ENCODE measurements around the gene TSPAN18. TPM values are rescaled to one million over a fixed set of nuclear protein-coding genes. Genes with fewer than 3 reads are reported as not detected.

The TSPAN18 gene
- total and polyA plus RNA-seq, 2 of the 8 experiments (the other 6 are each of a cell fraction or from before 2014, with no cell fraction given): 5.2 to 10.2 TPM

- no peak for DNase-seq (ENCODE audit: low read depth in 1 of 2, low spot score in 2 of 2)
- ChIA-PET POLR2A (ENCODE audit: partially characterized antibody) (interaction anchor here (1.0 kb wide), 1 partner anchor 146 kb away, joined by 3 read pairs; no protein-coding TSS in a partner anchor), CTCF (ENCODE audit: partially characterized antibody) (interaction anchor here (0.7 to 4.1 kb wide), 21 partner anchors 10 to 330 kb away, joined by 3 to 26 read pairs (median 4); no protein-coding TSS in a partner anchor)
- H3K14ac ChIP-seq (ENCODE audit: insufficient read length): no peak overlapping the region
- no peak overlapping the region for H3K4me3 ChIP-seq (ENCODE audit: extremely low read depth in 1 of 4, insufficient read depth in 2 of 4, low read depth in 3 of 4, low read length in 4 of 4)
- no peak for FAIRE-seq
- H2BK120ac ChIP-seq (replicated peaks; ENCODE audit: low read depth, low read length): no peak overlapping the region
- H3K79me1 ChIP-seq (ENCODE audit: low read depth, low read length): no peaks in the 10 kb centered on the region
- H2BK15ac ChIP-seq (ENCODE audit: low read length): no peak overlapping the region
- H3K56ac ChIP-seq (replicated peaks; ENCODE audit: insufficient read length, low read depth, low read length): no peak overlapping the region
- no peak overlapping the region for H4K8ac ChIP-seq (ENCODE audit: extremely low read depth, insufficient read depth, low read length)
- no peak overlapping the region for H3K4ac ChIP-seq (replicated peaks; ENCODE audit: insufficient read length, low read depth, low read length)
- H3K4me2 ChIP-seq (ENCODE audit: insufficient read depth in 1 of 2, low read depth in 2 of 2, low read length in 2 of 2): peak overlapping the region; percentile 11 to 26; a peak in 1 of 4 replicates
- H2BK12ac ChIP-seq (ENCODE audit: low read depth, low read length): no peak overlapping the region
- H3K27me3 ChIP-seq (replicated peaks in 1 of 4; ENCODE audit: control insufficient read depth in 3 of 4, extremely low read depth in 1 of 4, insufficient read depth in 3 of 4, low read length in 3 of 4): peaks cover 0 to 4% (median 1%) of the 10 kb centered on the region in 4 experiments; a peak in 3 of 7 replicates
- TF ChIP-seq EGR1 (IDR thresholded peaks at IDR 0.05; ENCODE audit: borderline replicate concordance, low read depth, low read length) (0 out of 2 replicates have a peak, but pooled peaks have one; percentile 39), YY1 (IDR thresholded peaks at IDR 0.05; ENCODE audit: low read depth, low read length) (0 out of 2 replicates have a peak, but pooled peaks have one; percentile 19), MAX (IDR thresholded peaks at IDR 0.05) (no peak), ASH2L (IDR thresholded peaks at IDR 0.05; ENCODE audit: low read length) (peak; percentile 45), RAD21 (IDR thresholded peaks at IDR 0.05 in 1 of 2, conservative IDR thresholded peaks at IDR 0.05 in 1 of 2; ENCODE audit: low read depth in 2 of 2, low read length in 2 of 2) (peak; percentile 11 to 28; a peak in 2 of 4 replicates)
- H3K4me1 ChIP-seq (replicated peaks in 1 of 4; ENCODE audit: control insufficient read depth in 3 of 4, insufficient read depth in 4 of 4, low read length in 3 of 4): peaks cover 14 to 39% (median 25%) of the 10 kb centered on the region in 4 experiments
- no peak overlapping the region for H3K23ac ChIP-seq (ENCODE audit: insufficient read length)
- H3K27ac ChIP-seq (ENCODE audit: low read depth, low read length): no peak overlapping the region
- 53% methylated on average over 3 of the region's 3 CpGs; no CpG with 5 or more reads in 1 of the 2 experiments for WGBS, 2 experiments (ENCODE audit: extremely low coverage in 1 of 2, insufficient coverage in 1 of 2, insufficient read length in 1 of 2, insufficient replicate concordance in 2 of 2, low coverage in 1 of 2, low lambda C conversion rate in 2 of 2, missing lambda C conversion rate in 1 of 2)
- no peaks in the 10 kb centered on the region for H4K20me1 ChIP-seq (replicated peaks in 1 of 2; ENCODE audit: control insufficient read depth in 1 of 2, insufficient read depth in 2 of 2, low read length in 2 of 2)
- no peak overlapping the region for H2AFZ ChIP-seq (ENCODE audit: low read length)
- no peak overlapping the region for H3K9ac ChIP-seq (replicated peaks in 1 of 4; ENCODE audit: extremely low read depth in 1 of 4, low read depth in 3 of 4, low read length in 3 of 4)
- H3K23me2 ChIP-seq (ENCODE audit: low read depth, low read length): no peaks in the 10 kb centered on the region
- 0 out of 2 replicates have a peak overlapping the region, but pooled peaks have one; percentile 29 for H3K18ac ChIP-seq (ENCODE audit: extremely low read depth, low read length)
- no peaks in the 10 kb centered on the region; a peak in 1 of 8 replicates for H3K36me3 ChIP-seq (ENCODE audit: control insufficient read depth in 2 of 4, insufficient read depth in 4 of 4, low read length in 3 of 4)
- H4K91ac ChIP-seq (replicated peaks; ENCODE audit: insufficient read length, low read length): no peak overlapping the region
- H3K9me3 ChIP-seq (ENCODE audit: insufficient read depth in 2 of 2, low read depth in 1 of 2, low read length in 1 of 2): no peaks in the 10 kb centered on the region
- H2BK5ac ChIP-seq (ENCODE audit: low read depth, low read length): no peak overlapping the region
- H2AK5ac ChIP-seq (ENCODE audit: low read depth, low read length): no peak overlapping the region
- H2BK20ac ChIP-seq (ENCODE audit: low read length): no peak overlapping the region
- H3K79me2 ChIP-seq (ENCODE audit: control insufficient read depth in 1 of 2, insufficient read depth in 2 of 2, low read length in 2 of 2): no peaks in the 10 kb centered on the region
- no peak overlapping the region for H4K5ac ChIP-seq (ENCODE audit: insufficient read length, low read depth, low read length)
These were observed 160.9 kb downstream of the TSPAN18 start for GRCh38 chr11:44887636-44888035.
